IMR-90 (cell line): ENCODE measurements around the gene ETS1. TPM values are rescaled to one million over a fixed set of nuclear protein-coding genes. Genes with fewer than 3 reads are reported as not detected.

Source experiments
- ATAC-seq: fragments of 200-7000 bp; cut with Tn5 transposase; 2 replicates; pipeline ENCODE4 v1.9.1; 2020; ENCODE audit warnings: low read depth, mild to moderate bottlenecking, moderate library complexity
- BruUV-seq: library from RNA; stranded (reverse); fragments of 400-500 nt; replicated peaks from 2 replicates; lab custom pipeline; 2021; lab: Mats Ljungman, UMichigan
- CTCF ChIA-PET: fragments of 300-600 bp; formaldehyde crosslinking; extraction: SDS; loops from one replicate; lab custom pipeline; 2021; ENCODE audit warnings: antibody characterized with exemption; lab: Yijun Ruan, JAX
- POLR2A ChIA-PET: fragments of 300-600 bp; sonication (Branson Sonifier 250); formaldehyde crosslinking; loops from one replicate; lab custom pipeline; 2022; ENCODE audit warnings: antibody characterized with exemption; ENCODE audit not compliant: unreplicated experiment; lab: Charles Lee
- DNase-seq: peaks from one replicate; pipeline ENCODE4 v3.0.0; 2013
- H2AFZ ChIP-seq: replicated peaks from 2 replicates; pipeline ENCODE3; 2013; ENCODE audit warnings: low read length, mild to moderate bottlenecking; ENCODE audit not compliant: poor library complexity
- H2AK5ac ChIP-seq: 2 replicates; pipeline ENCODE4 v1.6.1; 2013; ENCODE audit warnings: low read depth, low read length, inconsistent platforms
- H2AK9ac ChIP-seq: replicated peaks from 2 replicates; pipeline ENCODE3; 2013; ENCODE audit warnings: mild to moderate bottlenecking, low read depth, low read length, moderate library complexity; ENCODE audit not compliant: poor library complexity
- H2BK120ac ChIP-seq: 2 replicates; pipeline ENCODE4 v1.6.1; 2013; ENCODE audit warnings: low read depth, low read length, inconsistent platforms
- H2BK15ac ChIP-seq: 3 replicates; pipeline ENCODE4 v1.6.1; 2013; ENCODE audit warnings: low read depth, low read length, inconsistent platforms
- H2BK20ac ChIP-seq: 2 replicates; pipeline ENCODE4 v1.6.1; 2013; ENCODE audit warnings: low read depth, mild to moderate bottlenecking, inconsistent platforms, low read length, moderate library complexity
- H2BK5ac ChIP-seq: 2 replicates; pipeline ENCODE4 v1.6.1; 2013; ENCODE audit warnings: mild to moderate bottlenecking, low read depth, low read length, inconsistent platforms; ENCODE audit not compliant: poor library complexity, severe bottlenecking
- H3K14ac ChIP-seq: replicated peaks from 2 replicates; pipeline ENCODE4 v1.6.1; 2013; ENCODE audit warnings: low read depth, low read length, inconsistent platforms
- H3K18ac ChIP-seq: 2 replicates; pipeline ENCODE4 v1.6.1; 2013; ENCODE audit warnings: low read depth, low read length, control low read depth
- H3K23ac ChIP-seq: 2 replicates; pipeline ENCODE4 v1.6.1; 2013; ENCODE audit warnings: low read depth, low read length, inconsistent platforms
- H3K27ac ChIP-seq: 2 replicates; pipeline ENCODE4 v1.5.1; 2013; ENCODE audit warnings: mild to moderate bottlenecking, control low read depth, low read length; ENCODE audit not compliant: insufficient read depth
- H3K27me3 ChIP-seq: 2 replicates; pipeline ENCODE4 v1.6.1; 2013; ENCODE audit warnings: low read length; ENCODE audit not compliant: control insufficient read depth, insufficient read depth
- H3K36me3 ChIP-seq: 2 replicates; pipeline ENCODE4 v1.6.1; 2013; ENCODE audit warnings: low read length, mixed read lengths; ENCODE audit not compliant: control insufficient read depth, insufficient read depth
- H3K4ac ChIP-seq: 2 replicates; pipeline ENCODE4 v1.6.1; 2013; ENCODE audit warnings: low read depth, low read length, inconsistent platforms
- H3K4me1 ChIP-seq: 2 replicates; pipeline ENCODE4 v1.6.1; 2013; ENCODE audit warnings: low read length, mixed read lengths; ENCODE audit not compliant: control insufficient read depth, insufficient read depth
- H3K4me2 ChIP-seq: 2 replicates; pipeline ENCODE4 v1.6.1; 2013; ENCODE audit warnings: low read depth, mild to moderate bottlenecking, control low read depth, low read length, moderate library complexity
- H3K4me3 ChIP-seq: 2 replicates; pipeline ENCODE4 v1.5.1; 2013; ENCODE audit warnings: low read depth, mild to moderate bottlenecking, control low read depth, low read length, moderate library complexity; ENCODE audit not compliant: insufficient read depth
- H3K56ac ChIP-seq: 2 replicates; pipeline ENCODE4 v1.6.1; 2013; ENCODE audit warnings: low read length, inconsistent platforms; ENCODE audit not compliant: insufficient read depth; ENCODE audit errors: extremely low read depth
- H3K79me1 ChIP-seq, 2 experiments: 2 replicates each; pipeline ENCODE4 v1.6.1; 2013; ENCODE audit warnings: low read length in 2 of 2, inconsistent platforms in 1 of 2, low read depth in 1 of 2
- H3K9ac ChIP-seq: 2 replicates; pipeline ENCODE4 v1.6.1; 2013; ENCODE audit warnings: low read depth, low read length, control low read depth
- H3K9me1 ChIP-seq: 2 replicates; pipeline ENCODE4 v1.6.1; 2013; ENCODE audit warnings: low read length, inconsistent platforms; ENCODE audit not compliant: insufficient read depth
- H3K9me3 ChIP-seq: 2 replicates; pipeline ENCODE4 v1.6.1; 2013; ENCODE audit warnings: low read length; ENCODE audit not compliant: control insufficient read depth, insufficient read depth
- H4K20me1 ChIP-seq: 2 replicates; pipeline ENCODE4 v1.6.1; 2013; ENCODE audit warnings: low read length, inconsistent platforms; ENCODE audit not compliant: insufficient read depth
- H4K5ac ChIP-seq: 2 replicates; pipeline ENCODE4 v1.6.1; 2013; ENCODE audit warnings: mild to moderate bottlenecking, low read depth, low read length, control low read depth
- H4K8ac ChIP-seq, 2 experiments: 2 replicates each; pipeline ENCODE4 v1.6.1; 2013; ENCODE audit warnings: low read depth in 2 of 2, low read length in 2 of 2, control low read depth in 1 of 2, inconsistent platforms in 1 of 2
- H4K91ac ChIP-seq: 2 replicates; pipeline ENCODE4 v1.6.1; 2013; ENCODE audit warnings: low read depth, low read length, inconsistent platforms; ENCODE audit not compliant: insufficient read depth
- BHLHE40 ChIP-seq: fragments of 150-350 bp; IDR thresholded peaks from 2 replicates; pipeline ENCODE4 v1.6.1; 2016; ENCODE audit warnings: mild to moderate bottlenecking, low read depth, low read length
- CHD1 ChIP-seq: IDR thresholded peaks from 2 replicates; pipeline ENCODE4 v1.6.1; 2012; ENCODE audit warnings: low read depth, low read length, improper control_type of control experiment
- FOS ChIP-seq: fragments of 150-350 bp; IDR thresholded peaks from 2 replicates; pipeline ENCODE4 v1.6.1; 2016; ENCODE audit warnings: low read depth, low read length
- MAFK ChIP-seq: IDR thresholded peaks from 2 replicates; pipeline ENCODE4 v1.6.1; 2012; ENCODE audit warnings: low read depth, low read length, improper control_type of control experiment
- MAZ ChIP-seq: IDR thresholded peaks from 2 replicates; pipeline ENCODE4 v1.6.1; 2012; ENCODE audit warnings: low read depth, mild to moderate bottlenecking, low read length, improper control_type of control experiment, moderate library complexity, borderline replicate concordance
- MXI1 ChIP-seq: IDR thresholded peaks from 2 replicates; pipeline ENCODE4 v1.6.1; 2012; ENCODE audit warnings: low read depth, mild to moderate bottlenecking, low read length, moderate library complexity, borderline replicate concordance
- NFE2L2 ChIP-seq: fragments of 150-350 bp; IDR thresholded peaks from 2 replicates; pipeline ENCODE4 v1.6.1; 2016; ENCODE audit warnings: low read depth, mild to moderate bottlenecking, low read length
- POLR2A ChIP-seq: IDR thresholded peaks from 2 replicates; pipeline ENCODE4 v1.6.1; 2012; ENCODE audit warnings: mild to moderate bottlenecking, low read depth, low read length
- RAD21 ChIP-seq: IDR thresholded peaks from 2 replicates; pipeline ENCODE4 v1.6.1; 2012; ENCODE audit warnings: low read length, improper control_type of control experiment
- RCOR1 ChIP-seq: IDR thresholded peaks from 2 replicates; pipeline ENCODE4 v1.6.1; 2012; ENCODE audit warnings: mild to moderate bottlenecking, low read length, improper control_type of control experiment; ENCODE audit not compliant: insufficient replicate concordance
- RFX5 ChIP-seq: IDR thresholded peaks from 2 replicates; pipeline ENCODE4 v1.8.0; 2012; ENCODE audit warnings: low read depth, mild to moderate bottlenecking, low read length, moderate library complexity
- SMC3 ChIP-seq: fragments of 150-350 bp; IDR thresholded peaks from 2 replicates; pipeline ENCODE4 v1.6.1; 2016; ENCODE audit warnings: low read depth, mild to moderate bottlenecking, antibody characterized with exemption, low read length, moderate library complexity
- WGBS, 2 experiments: methylation state at CpG; one replicate each; pipeline versions ENCODE4 v1.1.5 to v1.1.7; 2013; ENCODE audit warnings: missing lambda C conversion rate in 2 of 2; ENCODE audit not compliant: insufficient read length in 1 of 2; ENCODE audit errors: extremely low coverage in 2 of 2; 5-methylcytosine and 5-hydroxymethylcytosine counted together
- dilution Hi-C: fragments of 300-500 bp; cut with HindIII; formaldehyde crosslinking; loops from one replicate; pipeline ENCODE4 v1.14.3; 2018; ENCODE audit warnings: low sequenced_read_pairs; ENCODE audit not compliant: unreplicated experiment
- in situ Hi-C: fragments of 300-500 bp; cut with MboI; formaldehyde crosslinking; loops from 3 replicates; pipeline ENCODE4 v1.14.3; 2019; ENCODE audit warnings: low sequenced_read_pairs, inconsistent platforms, mixed read lengths
- intact Hi-C: fragments of 100-400 bp; cut with micrococcal nuclease; formaldehyde crosslinking; loops from 2 replicates; pipeline ENCODE4 v1.10.0; 2022
- polyA plus RNA-seq, 3 experiments: library from polyadenylated mRNA; depleted of rRNA; stranded (reverse); fragments of >200 nt; gene quantifications; 2 replicates each; pipeline ENCODE4 v1.2.3, GENCODE V29; 2012; ENCODE audit warnings: low replicate concordance in 1 of 3
- total RNA-seq: library from RNA; depleted of rRNA; stranded (reverse); fragments of >200 nt; gene quantifications from 2 replicates; pipeline ENCODE4 v1.2.3, GENCODE V29; 2012
- TF ChIP-seq, protein P1 (sequence below): fragments of 150-350 bp; IDR thresholded peaks from 2 replicates; pipeline ENCODE4 v1.6.1; 2016; ENCODE audit warnings: low read depth, mild to moderate bottlenecking, low read length, moderate library complexity, borderline replicate concordance

ETS1 gene
- total and polyA plus RNA-seq, 2 of the 4 experiments (the other 2 are of a cell fraction): 41.2 to 56.3 TPM

- Histone ChIP-seq H3K23ac (peak overlapping the region; percentile 29; the same call in 1 of the 2 replicates), H3K56ac (no peak overlapping the region), H2BK120ac (peak overlapping the region; percentile 16), H2BK15ac (0 out of 3 replicates have a peak overlapping the region, but pooled peaks have one; percentile 32), H3K4ac (peak overlapping the region; percentile 51; the same call in 1 of the 2 replicates), H3K4me3 (no peak overlapping the region), H4K8ac (peak overlapping the region in 1 of 2 experiments; percentile 35; a peak in 1 of 4 replicates), H3K18ac (no peak overlapping the region; the same call in 1 of the 2 replicates), H3K9ac (no peak overlapping the region), H3K9me3 (no peaks in the 10 kb centered on the region), H2AK9ac (peak overlapping the region; percentile 26), H3K79me1 (peaks cover 0 to 5% of the 10 kb centered on the region in 2 experiments; a peak in 1 of 4 replicates), H2BK5ac (no peak overlapping the region), H3K27me3 (no peaks in the 10 kb centered on the region; the same call in 1 of the 2 replicates), H3K4me2 (no peak overlapping the region), H3K27ac (no peak overlapping the region), H4K5ac (no peak overlapping the region), H2BK20ac (peak overlapping the region; percentile 24; the same call in 1 of the 2 replicates), H3K9me1 (no peaks in the 10 kb centered on the region), H3K14ac (no peak overlapping the region; the same call in 1 of the 2 replicates), H3K36me3 (no peaks in the 10 kb centered on the region), H2AFZ (no peak overlapping the region), H4K91ac (peak overlapping the region; percentile 41; the same call in 1 of the 2 replicates), H4K20me1 (no peaks in the 10 kb centered on the region), H3K4me1 (no peaks in the 10 kb centered on the region), H2AK5ac (peak overlapping the region; percentile 8; the same call in 1 of the 2 replicates)
- WGBS, 2 experiments: 83% methylated on average over 1 of the region's 6 CpGs; no CpG with 5 or more reads in 1 of the 2 experiments
- dilution Hi-C loops (loop anchor here (25.0 kb wide), 1 partner anchor 467 kb away; no protein-coding TSS in a partner anchor), intact Hi-C loops (loop anchor here (1.0 to 5.0 kb wide), 9 partner anchors 75 to 598 kb away; no protein-coding TSS in a partner anchor), in situ Hi-C loops (loop anchor here (5.0 to 10.0 kb wide), 4 partner anchors 198 to 595 kb away; no protein-coding TSS in a partner anchor)
- no TSS peak for BruUV-seq
- ATAC-seq (no peak), DNase-seq (peak; percentile 9)
- ChIA-PET CTCF (interaction anchor here (1.0 to 2.4 kb wide), 7 partner anchors 74 to 458 kb away, joined by 3 to 24 read pairs (median 8); no protein-coding TSS in a partner anchor), POLR2A (no interaction called here)
- TF ChIP-seq MXI1 (no peak), POLR2A (no peak), BHLHE40 (no peak), CHD1 (no peak), NFE2L2 (no peak), MAFK (no peak), RAD21 (no peak), RFX5 (no peak), MAZ (no peak), SMC3 (no peak), RCOR1 (no peak), FOS (no peak)
- TF ChIP-seq, protein P1, sequence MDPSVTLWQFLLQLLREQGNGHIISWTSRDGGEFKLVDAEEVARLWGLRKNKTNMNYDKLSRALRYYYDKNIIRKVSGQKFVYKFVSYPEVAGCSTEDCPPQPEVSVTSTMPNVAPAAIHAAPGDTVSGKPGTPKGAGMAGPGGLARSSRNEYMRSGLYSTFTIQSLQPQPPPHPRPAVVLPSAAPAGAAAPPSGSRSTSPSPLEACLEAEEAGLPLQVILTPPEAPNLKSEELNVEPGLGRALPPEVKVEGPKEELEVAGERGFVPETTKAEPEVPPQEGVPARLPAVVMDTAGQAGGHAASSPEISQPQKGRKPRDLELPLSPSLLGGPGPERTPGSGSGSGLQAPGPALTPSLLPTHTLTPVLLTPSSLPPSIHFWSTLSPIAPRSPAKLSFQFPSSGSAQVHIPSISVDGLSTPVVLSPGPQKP: no peak
These were observed 42.3 kb upstream of the ETS1 start for GRCh38 chr11:128629516-128630106.
